HG03432 (cell line): ENCODE results near the gene SLC2A10.

Experiments
- ATAC-seq: cut with Tn5 transposase; IDR thresholded peaks from one replicate; pipeline ENCODE4 v1.9.1; 2021; ENCODE audit warnings: mild to moderate bottlenecking, moderate library complexity; ENCODE audit not compliant: unreplicated experiment

Gene SLC2A10

DNA sequence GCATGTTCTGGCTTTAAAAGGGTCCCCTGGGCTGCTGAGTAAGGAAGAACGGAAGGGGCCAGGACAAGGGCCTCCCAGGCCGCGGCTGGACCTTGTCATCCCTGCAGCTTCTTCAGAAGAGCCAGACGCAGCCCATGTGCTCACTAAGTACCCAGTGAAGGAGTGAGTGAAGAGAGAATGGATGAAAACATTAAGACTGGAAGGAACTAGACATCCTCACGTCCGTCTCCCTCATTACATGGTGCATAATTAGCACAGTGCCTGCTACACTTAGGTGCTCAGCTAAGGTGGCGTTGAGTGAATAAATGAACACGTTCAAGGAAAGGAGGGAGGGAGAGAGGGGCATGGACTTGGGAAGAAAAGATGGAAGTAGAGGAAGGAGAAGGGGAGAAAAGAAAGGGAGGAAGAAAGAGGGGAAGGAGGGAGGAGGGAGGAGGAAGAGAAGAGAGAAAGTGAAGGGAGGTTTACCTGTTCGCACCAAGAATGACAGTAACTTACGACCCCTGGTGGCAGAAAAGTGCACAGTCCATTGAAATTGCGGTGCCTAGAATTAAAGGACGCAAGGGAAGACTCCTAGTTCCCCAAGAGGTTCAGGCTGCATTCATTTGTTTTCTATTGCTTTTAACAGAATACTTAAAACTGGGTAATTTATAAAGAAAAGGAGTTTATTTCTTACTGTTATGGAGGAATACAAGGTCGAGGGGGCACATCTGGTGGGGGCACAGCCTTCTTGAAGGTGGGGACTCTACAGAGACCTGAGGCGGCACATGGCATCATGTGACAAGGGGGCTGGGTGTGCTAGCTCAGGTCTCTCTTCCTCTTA, 28.2 kb upstream of the SLC2A10 start:
- ATAC-seq, result no peak

GRCh38 chr20:46682063-46682821, 27.2 kb upstream of the SLC2A10 start:
- no peak for ATAC-seq

- ATAC-seq, result no peak
Measured at GRCh38 chr20:46683011-46683667, 26.3 kb upstream of the SLC2A10 start.

- ATAC-seq, result no peak
Measured at GRCh38 chr20:46683668-46683938, 25.8 kb upstream of the SLC2A10 start.

- ATAC-seq, result no peak
Measured at GRCh38 chr20:46683939-46684750, 25.3 kb upstream of the SLC2A10 start.

GRCh38 chr20:46688151-46689081, 21.0 kb upstream of the SLC2A10 start:
- no peak for ATAC-seq

DNA sequence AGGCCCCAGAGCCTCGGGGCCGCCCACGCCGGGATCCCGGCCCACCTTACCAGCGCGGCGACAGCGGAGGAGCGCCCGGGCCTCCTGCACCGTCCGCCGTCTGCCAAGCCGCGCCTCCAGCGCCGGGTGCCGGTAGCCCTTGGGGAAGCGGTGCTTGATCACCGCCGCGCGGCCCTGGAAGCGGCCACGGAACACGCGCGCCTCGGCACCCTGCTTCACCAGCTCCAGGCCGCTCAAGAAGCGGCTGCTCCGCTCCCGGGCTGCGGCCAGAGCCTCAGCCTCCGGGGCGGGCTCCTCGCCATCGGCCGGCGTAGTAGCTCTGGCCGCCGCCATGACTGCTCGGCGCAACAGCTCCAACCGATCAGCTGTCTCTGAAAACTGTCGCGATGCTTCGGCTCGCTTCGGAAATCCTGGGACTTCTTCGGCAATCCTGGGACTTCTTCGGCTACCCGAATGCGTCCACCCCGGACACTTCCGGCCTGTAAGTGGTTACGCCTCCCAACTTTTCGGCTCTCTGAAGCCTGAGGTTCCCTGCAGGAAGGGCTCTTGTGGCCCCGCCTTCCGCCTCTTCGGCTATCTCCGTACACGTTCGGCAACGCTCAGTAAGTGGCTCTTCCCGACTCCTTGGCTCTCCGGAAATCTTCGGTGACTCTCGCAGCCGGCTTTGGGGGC, 20.2 kb upstream of the SLC2A10 start, which contains the start of gene TP53RK:
Gene TP53RK, minus strand, starts transcription at position 363 of the 672 bp plus-strand sequence. Its CDS starts 30 bp downstream, at position 333.
- ATAC-seq, result peak; percentile 92

- no peak for ATAC-seq
Measured at GRCh38 chr20:46689754-46690085, 19.7 kb upstream of the SLC2A10 start.

GRCh38 chr20:46690219-46691106, 19.0 kb upstream of the SLC2A10 start:
- ATAC-seq, result no peak

GRCh38 chr20:46691196-46691595, 18.3 kb upstream of the SLC2A10 start:
- no peak for ATAC-seq

- ATAC-seq, result no peak
Measured at GRCh38 chr20:46694484-46694883, 15.0 kb upstream of the SLC2A10 start.

- ATAC-seq, result no peak
Measured at GRCh38 chr20:46695892-46696291, 13.6 kb upstream of the SLC2A10 start.

DNA sequence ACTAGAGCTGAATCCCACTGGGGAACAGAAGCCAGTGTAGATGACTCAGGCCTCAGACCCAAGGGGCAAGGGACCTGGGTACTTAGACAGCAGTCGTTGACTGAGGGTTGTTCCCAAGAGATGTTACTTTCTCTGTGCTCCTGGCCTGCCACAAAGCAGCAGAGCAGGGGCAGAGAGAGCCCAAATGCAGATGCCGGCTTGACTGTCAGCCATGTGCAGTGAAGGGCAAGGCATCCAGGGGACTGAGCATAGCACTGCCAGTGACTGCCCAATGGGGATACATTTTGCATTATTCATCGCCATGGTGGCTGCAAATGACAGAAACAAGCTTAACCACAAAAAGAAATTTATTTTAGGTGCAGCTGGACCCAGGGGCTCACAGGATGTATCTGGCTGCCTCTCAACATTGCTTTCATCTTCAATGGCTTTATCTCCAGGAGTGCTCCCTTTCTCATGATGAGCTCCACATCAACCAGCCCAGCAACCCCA, 12.6 kb upstream of the SLC2A10 start:
- no peak for ATAC-seq

DNA sequence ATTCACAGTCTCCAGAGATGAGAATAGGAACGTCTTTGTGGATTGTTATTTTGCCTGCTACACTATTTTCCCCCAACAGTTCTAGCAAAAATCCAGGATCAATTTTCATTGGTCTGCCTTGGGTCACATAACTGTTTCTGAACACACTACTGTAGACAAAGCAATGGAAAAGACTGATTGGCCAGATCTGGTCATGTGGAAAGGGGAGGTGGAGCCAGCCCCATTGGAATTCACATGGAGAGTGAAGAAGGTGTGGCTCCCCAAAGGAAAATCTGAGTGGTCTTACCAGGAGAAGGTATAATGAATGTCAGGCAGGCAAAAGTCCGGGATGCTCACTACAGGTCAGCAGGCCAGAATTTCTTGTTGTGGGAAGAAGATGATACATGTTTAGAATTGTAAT, 10.7 kb upstream of the SLC2A10 start:
- no peak for ATAC-seq

DNA sequence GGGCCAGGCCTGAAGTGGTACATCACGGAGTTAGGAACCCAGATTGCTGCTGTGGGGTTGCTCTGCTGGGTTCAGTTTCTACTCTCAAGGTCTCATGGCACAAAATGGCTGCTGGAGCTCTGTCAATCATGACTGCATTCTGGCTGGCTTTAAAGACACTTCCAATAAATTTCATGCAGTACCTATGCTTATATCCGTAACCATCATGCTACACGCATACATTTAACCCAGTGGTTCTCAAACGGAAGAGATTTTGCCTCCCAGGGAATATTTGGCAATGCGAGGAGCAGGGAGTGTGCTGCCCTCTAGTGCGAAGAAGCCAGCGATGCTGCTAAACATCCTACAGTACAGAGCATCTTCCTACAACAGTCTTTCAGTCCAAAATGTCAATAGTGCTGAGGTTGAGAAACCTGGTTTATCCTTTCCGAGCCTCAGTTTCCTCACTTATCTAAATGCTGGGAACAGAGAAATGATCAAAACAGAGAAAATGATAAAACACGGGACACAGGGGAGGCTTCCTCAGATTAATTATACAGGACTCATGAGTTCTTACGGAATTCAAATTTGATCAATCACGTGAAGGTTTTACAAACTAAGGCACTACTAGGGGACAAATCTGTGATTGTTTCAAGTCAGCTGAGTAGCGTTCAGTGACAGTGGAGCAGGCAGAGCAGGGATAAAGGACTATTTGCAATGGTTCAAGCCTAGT, 9.6 kb upstream of the SLC2A10 start:
- ATAC-seq, result no peak

DNA sequence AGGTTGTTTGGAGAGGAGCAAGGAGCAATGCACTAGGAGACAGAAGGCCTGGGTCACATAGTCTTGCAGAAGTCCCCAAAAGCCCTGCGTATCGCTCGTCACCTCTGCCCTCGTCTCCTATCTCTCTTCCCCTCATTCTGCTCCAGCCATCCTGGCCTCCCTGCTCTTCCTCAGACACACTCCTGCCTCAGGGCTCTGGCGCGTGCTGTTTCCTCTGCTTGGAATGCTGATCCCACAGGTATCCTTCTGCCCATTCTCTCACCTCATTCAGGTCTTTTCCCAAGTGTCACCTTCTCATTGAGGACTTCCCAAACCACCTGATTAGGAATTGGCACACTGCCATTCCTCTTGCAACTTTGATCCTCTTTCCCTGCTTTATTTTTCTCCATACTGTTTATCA, 9.0 kb upstream of the SLC2A10 start:
- no peak for ATAC-seq

GRCh38 chr20:46701057-46701456, 8.4 kb upstream of the SLC2A10 start:
- no peak for ATAC-seq

DNA sequence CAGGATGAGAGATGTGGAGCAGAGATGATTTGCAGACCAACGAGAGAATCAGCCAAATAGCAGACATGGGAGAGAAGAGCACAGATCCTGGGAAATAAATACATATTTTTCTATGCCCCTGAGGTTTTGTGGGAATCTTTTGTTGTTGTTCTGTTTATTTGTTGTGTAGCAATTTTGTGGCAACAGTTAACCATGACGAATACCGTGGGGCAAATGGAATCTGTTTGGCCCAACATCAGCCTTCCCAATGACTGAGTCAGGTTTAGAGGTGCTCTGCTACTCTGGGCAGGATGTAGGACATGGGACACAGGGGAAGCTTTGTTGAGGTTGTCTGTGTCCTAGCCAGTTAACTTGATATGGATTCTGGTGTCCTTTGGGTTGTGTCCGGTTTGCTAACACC, 7.9 kb upstream of the SLC2A10 start:
- no peak for ATAC-seq
